Measurements from ENCODE around the gene AGO1.

The AGO1 gene

GRCh38 chr1:35852241-35852640, 30.8 kb upstream of the AGO1 start:
- ChIA-PET POLR2A (no interaction called here), CTCF (interaction anchor here (1.0 kb wide), 1 partner anchor 298 kb away, joined by 3 read pairs; no protein-coding TSS in a partner anchor)
- no peak for DNase-seq (ENCODE audit: extremely low spot score)
- TF ChIP-seq CTCF (IDR thresholded peaks at IDR 0.05; ENCODE audit: control extremely low read depth, extremely low read depth, low read depth, missing control alignments): no peak

GRCh38 chr1:35854989-35855700, 27.9 kb upstream of the AGO1 start:
- DNase-seq (ENCODE audit: extremely low spot score): no peak
- POLR2A ChIA-PET: no interaction called here
- CTCF ChIA-PET: interaction anchor here (1.6 kb wide), 1 partner anchor 28 kb away, joined by 5 read pairs; the partner anchor contains the start of gene AGO1
- peak; percentile 2 for TF ChIP-seq CTCF (IDR thresholded peaks at IDR 0.05; ENCODE audit: control extremely low read depth, extremely low read depth, low read depth, missing control alignments)

GRCh38 chr1:35856964-35857363, 26.0 kb upstream of the AGO1 start:
- POLR2A ChIA-PET: no interaction called here
- DNase-seq (ENCODE audit: extremely low spot score): no peak
- CTCF ChIA-PET: interaction anchor here (1.6 kb wide), 1 partner anchor 26 kb away, joined by 5 read pairs; the partner anchor contains the start of gene AGO1
- TF ChIP-seq CTCF (IDR thresholded peaks at IDR 0.05; ENCODE audit: control extremely low read depth, extremely low read depth, low read depth, missing control alignments): no peak

- peak; percentile 28 for TF ChIP-seq CTCF (IDR thresholded peaks at IDR 0.05; ENCODE audit: control extremely low read depth, extremely low read depth, low read depth, missing control alignments)
- POLR2A ChIA-PET: no interaction called here
- CTCF ChIA-PET: interaction anchor here (1.2 to 1.7 kb wide), 2 partner anchors 15 to 277 kb away, joined by 3 to 4 read pairs; no protein-coding TSS in a partner anchor
- DNase-seq (ENCODE audit: extremely low spot score): no peak
Measured at GRCh38 chr1:35857830-35858229, 25.2 kb upstream of the AGO1 start.

GRCh38 chr1:35860696-35861095, 22.3 kb upstream of the AGO1 start:
- ChIA-PET POLR2A (no interaction called here), CTCF (interaction anchor here (1.3 to 2.0 kb wide), 2 partner anchors 22 to 62 kb away, joined by 5 to 6 read pairs; partner anchors contain the start of gene AGO1)
- DNase-seq (ENCODE audit: extremely low spot score): no peak
- TF ChIP-seq CTCF (IDR thresholded peaks at IDR 0.05; ENCODE audit: control extremely low read depth, extremely low read depth, low read depth, missing control alignments): no peak

GRCh38 chr1:35863136-35863535, 19.9 kb upstream of the AGO1 start:
- ChIA-PET POLR2A (no interaction called here), CTCF (interaction anchor here (1.2 to 1.5 kb wide), 3 partner anchors 9 to 272 kb away, joined by 3 to 4 read pairs (median 3); no protein-coding TSS in a partner anchor)
- no peak for DNase-seq (ENCODE audit: extremely low spot score)

More at GRCh38 chr1:35863136-35863535, 19.9 kb upstream of the AGO1 start:
- TF ChIP-seq CTCF (IDR thresholded peaks at IDR 0.05; ENCODE audit: control extremely low read depth, extremely low read depth, low read depth, missing control alignments): no peak

Data from GM10248 (cell line).